ENCODE measurements around the gene RDX.
"Not testable (repeated sequence)": the region's sequence is repeated elsewhere in the genome, so short reads cannot be mapped to it uniquely, and the experiment has no call there.

Gene RDX

DNA sequence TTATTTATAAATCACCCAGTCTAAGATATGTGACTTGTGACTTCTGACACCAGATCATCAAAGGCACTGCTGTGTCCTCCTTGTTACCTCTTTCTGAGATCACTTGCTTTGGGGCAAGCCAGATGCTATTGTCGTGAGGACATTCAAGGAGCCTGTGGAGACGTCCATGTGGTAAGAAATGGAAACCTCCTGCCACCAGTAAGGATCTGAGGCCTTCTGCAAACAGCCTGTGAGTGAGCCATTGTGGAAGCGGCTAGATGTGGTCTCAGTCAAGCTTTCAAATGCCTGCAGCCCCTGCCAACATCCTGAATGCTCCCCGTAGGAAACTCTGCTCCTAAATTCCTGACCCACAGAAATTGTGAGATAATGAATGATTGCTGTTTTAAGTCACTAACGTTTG lies 11.7 kb upstream of the RDX start:
- no peak for ATAC-seq (ENCODE audit: low read depth)
- TF ChIP-seq, protein P1, sequence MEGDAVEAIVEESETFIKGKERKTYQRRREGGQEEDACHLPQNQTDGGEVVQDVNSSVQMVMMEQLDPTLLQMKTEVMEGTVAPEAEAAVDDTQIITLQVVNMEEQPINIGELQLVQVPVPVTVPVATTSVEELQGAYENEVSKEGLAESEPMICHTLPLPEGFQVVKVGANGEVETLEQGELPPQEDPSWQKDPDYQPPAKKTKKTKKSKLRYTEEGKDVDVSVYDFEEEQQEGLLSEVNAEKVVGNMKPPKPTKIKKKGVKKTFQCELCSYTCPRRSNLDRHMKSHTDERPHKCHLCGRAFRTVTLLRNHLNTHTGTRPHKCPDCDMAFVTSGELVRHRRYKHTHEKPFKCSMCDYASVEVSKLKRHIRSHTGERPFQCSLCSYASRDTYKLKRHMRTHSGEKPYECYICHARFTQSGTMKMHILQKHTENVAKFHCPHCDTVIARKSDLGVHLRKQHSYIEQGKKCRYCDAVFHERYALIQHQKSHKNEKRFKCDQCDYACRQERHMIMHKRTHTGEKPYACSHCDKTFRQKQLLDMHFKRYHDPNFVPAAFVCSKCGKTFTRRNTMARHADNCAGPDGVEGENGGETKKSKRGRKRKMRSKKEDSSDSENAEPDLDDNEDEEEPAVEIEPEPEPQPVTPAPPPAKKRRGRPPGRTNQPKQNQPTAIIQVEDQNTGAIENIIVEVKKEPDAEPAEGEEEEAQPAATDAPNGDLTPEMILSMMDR (IDR thresholded peaks at IDR 0.05; ENCODE audit: poor library complexity, severe bottlenecking) = no peak

DNA sequence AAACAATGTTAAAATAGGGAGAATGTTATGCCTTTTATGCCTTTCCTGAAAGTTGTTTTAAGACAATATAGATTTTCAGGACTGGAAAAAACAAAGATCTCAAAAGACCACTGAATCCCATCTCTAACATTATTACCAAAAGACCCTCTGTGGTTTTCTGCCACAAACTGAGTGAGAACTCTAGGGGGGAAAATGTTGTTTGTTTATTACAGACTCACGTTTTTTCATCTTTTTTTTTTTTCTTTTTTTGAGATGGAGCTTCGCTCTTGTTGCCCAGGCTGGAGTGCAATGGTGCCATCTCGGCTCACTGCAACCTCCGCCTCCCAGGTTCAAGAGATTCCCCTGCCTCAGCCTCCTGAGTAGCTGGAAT lies 9.6 kb upstream of the RDX start:
- peak overlapping the region; percentile 61 for H3K27ac ChIP-seq (ENCODE audit: poor library complexity, severe bottlenecking)
- not testable (repeated sequence) for H3K4me3 ChIP-seq (ENCODE audit: severe bottlenecking); H3K27me3 ChIP-seq (ENCODE audit: insufficient read depth, poor library complexity, severe bottlenecking); H3K36me3 ChIP-seq (ENCODE audit: low read depth); DNase-seq (ENCODE audit: low spot score); ATAC-seq (ENCODE audit: low read depth); H3K9me3 ChIP-seq (ENCODE audit: severe bottlenecking)
- H3K4me1 ChIP-seq (ENCODE audit: insufficient read depth, poor library complexity, severe bottlenecking) = peaks cover 23% of the 10 kb centered on the region

More for the DNA sequence above, 11.7 kb upstream of the RDX start:
- H3K9me3 ChIP-seq (ENCODE audit: severe bottlenecking) = no peaks in the 10 kb centered on the region
- DNase-seq (ENCODE audit: low spot score) = no peak
- no peak overlapping the region for H3K27ac ChIP-seq (ENCODE audit: poor library complexity, severe bottlenecking)
- H3K27me3 ChIP-seq (ENCODE audit: insufficient read depth, poor library complexity, severe bottlenecking) = no peaks in the 10 kb centered on the region
- no peak overlapping the region for H3K4me3 ChIP-seq (ENCODE audit: severe bottlenecking)
- no peaks in the 10 kb centered on the region for H3K36me3 ChIP-seq (ENCODE audit: low read depth)
- H3K4me1 ChIP-seq (ENCODE audit: insufficient read depth, poor library complexity, severe bottlenecking) = peaks cover 42% of the 10 kb centered on the region

DNA sequence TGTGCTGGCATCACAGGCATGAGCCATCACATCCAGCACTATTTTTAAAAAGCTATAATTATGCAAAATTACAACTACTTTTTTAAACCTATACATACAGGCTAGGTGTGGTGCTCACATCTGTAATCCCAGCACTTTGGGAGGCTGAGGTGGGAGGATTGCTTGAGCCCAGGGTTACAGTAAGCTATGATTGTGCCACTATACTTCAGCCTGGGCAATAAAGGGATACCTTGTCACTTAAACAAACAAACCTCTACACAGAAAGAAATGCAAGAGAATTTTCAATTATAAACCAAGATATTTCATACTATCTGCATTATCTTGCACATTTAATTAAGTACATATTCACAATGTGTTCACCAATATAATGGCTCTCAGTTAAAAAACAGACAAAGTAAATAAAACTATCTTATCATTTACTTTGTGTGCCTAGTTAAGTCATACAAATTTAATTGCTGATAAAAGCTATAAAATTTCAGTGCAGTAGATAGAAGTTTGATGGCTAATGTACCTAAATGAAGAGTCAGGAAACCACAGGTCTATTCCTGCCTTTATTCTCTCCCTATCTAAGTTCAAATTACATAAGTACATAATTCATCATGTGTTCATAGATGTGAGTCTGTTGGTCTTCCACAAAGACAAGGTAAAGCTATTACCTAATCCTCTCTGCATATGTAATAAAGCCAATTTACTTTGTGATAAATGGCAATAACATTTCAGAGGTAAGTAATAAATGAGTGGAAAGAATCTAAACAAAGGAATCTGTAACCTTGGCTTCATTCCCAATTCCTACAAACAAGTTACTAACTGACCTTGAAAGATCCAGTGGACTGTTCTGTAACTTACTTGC lies 9.0 kb upstream of the RDX start:
- ATAC-seq (ENCODE audit: low read depth) = peak; percentile 99
- Histone ChIP-seq H3K27me3 (ENCODE audit: insufficient read depth, poor library complexity, severe bottlenecking) (no peaks in the 10 kb centered on the region), H3K4me1 (ENCODE audit: insufficient read depth, poor library complexity, severe bottlenecking) (peaks cover 23% of the 10 kb centered on the region), H3K27ac (ENCODE audit: poor library complexity, severe bottlenecking) (peak overlapping the region; percentile 61), H3K36me3 (ENCODE audit: low read depth) (no peaks in the 10 kb centered on the region), H3K4me3 (ENCODE audit: severe bottlenecking) (no peak overlapping the region), H3K9me3 (ENCODE audit: severe bottlenecking) (no peaks in the 10 kb centered on the region)
- TF ChIP-seq, protein P1 (IDR thresholded peaks at IDR 0.05; ENCODE audit: poor library complexity, severe bottlenecking) = no peak
- no peak for DNase-seq (ENCODE audit: low spot score)

DNA sequence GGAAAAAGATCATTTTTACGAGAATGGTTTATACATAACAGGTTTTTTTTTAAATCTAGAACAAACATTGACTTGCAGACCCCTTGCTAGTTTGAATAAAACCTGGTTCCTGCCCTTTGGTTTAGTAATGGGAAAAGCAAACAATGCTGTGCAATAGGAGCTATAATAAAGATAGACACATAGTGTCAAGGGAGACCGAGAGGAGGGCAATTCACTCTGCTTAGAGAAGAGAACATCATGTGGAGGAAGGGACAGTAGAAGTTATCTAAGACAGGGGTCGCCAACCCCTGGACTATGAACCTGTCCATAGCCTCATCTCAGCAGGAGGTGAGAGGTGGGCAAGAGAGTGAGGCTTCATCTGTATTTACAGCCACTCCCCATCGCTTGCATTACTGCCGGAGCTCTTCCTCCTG lies 7.0 kb upstream of the RDX start:
- Histone ChIP-seq H3K4me3 (ENCODE audit: severe bottlenecking) (no peak overlapping the region), H3K9me3 (ENCODE audit: severe bottlenecking) (no peaks in the 10 kb centered on the region), H3K4me1 (ENCODE audit: insufficient read depth, poor library complexity, severe bottlenecking) (peaks cover 29% of the 10 kb centered on the region), H3K27me3 (ENCODE audit: insufficient read depth, poor library complexity, severe bottlenecking) (no peaks in the 10 kb centered on the region), H3K27ac (ENCODE audit: poor library complexity, severe bottlenecking) (no peak overlapping the region), H3K36me3 (ENCODE audit: low read depth) (no peaks in the 10 kb centered on the region)
- TF ChIP-seq, protein P1 (IDR thresholded peaks at IDR 0.05; ENCODE audit: poor library complexity, severe bottlenecking) = no peak
- ATAC-seq (ENCODE audit: low read depth) (no peak), DNase-seq (ENCODE audit: low spot score) (no peak)

DNA sequence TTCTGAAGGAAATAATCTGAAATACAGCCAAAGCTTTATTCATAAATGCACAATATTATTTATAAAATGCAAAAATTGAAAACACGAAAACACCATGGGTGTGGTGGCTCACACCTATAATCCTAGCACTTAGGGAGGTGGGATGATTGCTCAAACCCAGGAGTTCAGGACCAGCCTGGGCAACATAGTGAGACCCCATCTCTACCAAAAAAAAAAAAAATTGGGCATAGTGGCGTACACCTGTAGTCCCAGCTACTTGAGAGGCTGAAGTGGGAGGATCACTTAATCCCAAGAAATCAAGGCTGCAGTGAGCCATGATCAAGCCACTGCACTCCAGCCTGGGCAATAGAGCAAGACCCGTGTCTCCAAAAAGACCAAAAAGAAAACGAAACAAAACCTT lies 5.2 kb upstream of the RDX start:
- no peak for ATAC-seq (ENCODE audit: low read depth)
- Histone ChIP-seq H3K27ac (ENCODE audit: poor library complexity, severe bottlenecking) (no peak overlapping the region), H3K36me3 (ENCODE audit: low read depth) (no peaks in the 10 kb centered on the region), H3K27me3 (ENCODE audit: insufficient read depth, poor library complexity, severe bottlenecking) (no peaks in the 10 kb centered on the region), H3K9me3 (ENCODE audit: severe bottlenecking) (no peaks in the 10 kb centered on the region), H3K4me3 (ENCODE audit: severe bottlenecking) (no peak overlapping the region), H3K4me1 (ENCODE audit: insufficient read depth, poor library complexity, severe bottlenecking) (peaks cover 43% of the 10 kb centered on the region)
- TF ChIP-seq, protein P1 (IDR thresholded peaks at IDR 0.05; ENCODE audit: poor library complexity, severe bottlenecking) = no peak
- DNase-seq (ENCODE audit: low spot score) = no peak
